ENCODE data around the gene USP3.

Gene USP3, protein sequence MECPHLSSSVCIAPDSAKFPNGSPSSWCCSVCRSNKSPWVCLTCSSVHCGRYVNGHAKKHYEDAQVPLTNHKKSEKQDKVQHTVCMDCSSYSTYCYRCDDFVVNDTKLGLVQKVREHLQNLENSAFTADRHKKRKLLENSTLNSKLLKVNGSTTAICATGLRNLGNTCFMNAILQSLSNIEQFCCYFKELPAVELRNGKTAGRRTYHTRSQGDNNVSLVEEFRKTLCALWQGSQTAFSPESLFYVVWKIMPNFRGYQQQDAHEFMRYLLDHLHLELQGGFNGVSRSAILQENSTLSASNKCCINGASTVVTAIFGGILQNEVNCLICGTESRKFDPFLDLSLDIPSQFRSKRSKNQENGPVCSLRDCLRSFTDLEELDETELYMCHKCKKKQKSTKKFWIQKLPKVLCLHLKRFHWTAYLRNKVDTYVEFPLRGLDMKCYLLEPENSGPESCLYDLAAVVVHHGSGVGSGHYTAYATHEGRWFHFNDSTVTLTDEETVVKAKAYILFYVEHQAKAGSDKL

DNA sequence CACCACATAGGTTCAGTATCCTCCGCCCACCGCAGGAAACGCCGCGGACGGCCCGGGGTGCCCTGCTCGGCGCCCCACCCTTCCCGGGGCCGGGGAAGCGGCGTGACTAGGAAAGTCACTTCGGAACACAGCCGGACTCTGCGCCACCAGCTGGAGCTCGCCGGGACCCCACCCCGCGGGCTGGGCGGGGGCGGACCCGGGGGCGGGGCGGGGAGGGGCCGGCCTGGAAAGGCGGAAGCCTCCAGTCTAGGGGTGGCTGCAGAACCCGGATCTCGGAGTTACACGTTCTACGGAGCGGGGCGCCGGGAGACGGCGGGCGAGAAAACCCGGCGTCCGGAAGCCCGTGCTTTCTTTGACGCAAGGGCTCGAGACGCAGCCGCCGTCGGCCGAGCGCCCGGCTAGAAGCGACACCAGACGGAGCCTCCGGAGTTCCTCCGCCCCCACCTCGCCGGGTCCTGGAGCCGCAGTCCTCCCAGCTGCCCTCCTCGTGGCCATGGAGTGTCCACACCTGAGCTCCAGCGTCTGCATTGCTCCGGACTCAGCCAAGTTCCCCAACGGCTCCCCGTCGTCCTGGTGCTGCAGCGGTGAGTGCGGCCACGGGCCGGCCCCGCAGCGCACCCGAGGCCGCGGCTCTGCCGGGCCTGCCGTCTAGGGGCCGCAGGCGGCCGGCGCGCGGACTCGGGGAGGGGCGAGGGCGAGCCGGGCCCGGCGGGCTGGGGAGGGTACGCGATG lies at the start of gene USP3:
Gene USP3 (plus strand): TSS at position 347 of the 732 bp plus-strand sequence. CDS start 147 bp downstream, at position 494.
- Mint-ChIP-seq H3K27ac (peak within 1 kb of the TSS; percentile 99), H3K4me1 (ENCODE audit: low read depth) (peaks cover 81% of the 10 kb centered on the region)

DNA sequence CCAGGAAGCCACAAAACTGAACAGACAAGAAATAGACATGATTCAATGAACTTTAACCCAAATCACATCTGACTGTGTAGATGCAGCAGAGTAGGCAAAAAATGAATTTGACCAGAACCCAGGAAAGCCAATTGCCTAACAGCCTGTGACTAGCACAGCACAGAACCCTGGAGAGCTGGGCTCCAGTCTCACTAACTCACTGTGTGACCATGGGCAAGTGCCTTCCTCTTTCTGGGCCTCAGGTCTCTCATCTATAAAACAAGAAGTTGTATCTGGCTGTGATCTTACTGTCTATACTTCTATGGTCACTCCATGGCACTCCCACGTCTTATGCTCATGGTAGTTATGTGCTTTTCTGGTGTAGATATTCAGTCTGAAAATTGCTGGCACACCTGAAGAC lies 48.1 kb upstream of the USP3 start:
- Mint-ChIP-seq H3K36me3 (ENCODE audit: low read depth) (no peaks in the 10 kb centered on the region), H3K4me1 (ENCODE audit: low read depth) (no peaks in the 10 kb centered on the region), H3K9me3 (no peaks in the 10 kb centered on the region), H3K27me3 (no peaks in the 10 kb centered on the region), H3K27ac (no peak overlapping the region), H3K4me3 (no peak overlapping the region)
- no peak for DNase-seq

More for the DNA sequence above, at the start of gene USP3:
- peak within 1 kb of the TSS; percentile 92 for H3K4me3 Mint-ChIP-seq
- peak; percentile 98 for DNase-seq
- no peaks in the 10 kb centered on the region for H3K27me3 Mint-ChIP-seq
- no peaks in the 10 kb centered on the region for H3K9me3 Mint-ChIP-seq
- peaks cover 16% of the 10 kb centered on the region for H3K36me3 Mint-ChIP-seq (ENCODE audit: low read depth)

DNA sequence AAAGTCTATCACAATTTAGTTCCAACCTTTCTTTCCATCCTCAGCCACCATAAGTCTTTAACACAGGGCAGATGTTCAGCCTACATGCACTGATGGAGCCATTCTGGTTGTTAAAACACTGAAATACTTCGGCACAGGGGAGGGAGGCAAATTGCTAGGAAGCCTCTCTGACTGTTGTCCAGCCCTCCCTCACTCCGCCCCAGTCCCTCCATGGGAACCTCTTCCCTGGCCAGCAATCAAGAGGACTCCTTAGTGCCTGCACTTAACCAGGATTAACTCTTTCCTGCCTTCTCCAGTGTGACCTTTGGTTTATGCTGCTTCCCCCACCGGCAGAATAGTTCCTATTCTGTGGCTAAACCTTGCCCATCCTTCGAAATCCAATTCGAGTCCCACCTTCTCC lies 47.0 kb upstream of the USP3 start:
- DNase-seq: no peak
- Mint-ChIP-seq H3K4me3 (no peak overlapping the region), H3K36me3 (ENCODE audit: low read depth) (no peaks in the 10 kb centered on the region), H3K4me1 (ENCODE audit: low read depth) (no peaks in the 10 kb centered on the region), H3K27ac (no peak overlapping the region), H3K27me3 (no peaks in the 10 kb centered on the region), H3K9me3 (no peaks in the 10 kb centered on the region)

DNA sequence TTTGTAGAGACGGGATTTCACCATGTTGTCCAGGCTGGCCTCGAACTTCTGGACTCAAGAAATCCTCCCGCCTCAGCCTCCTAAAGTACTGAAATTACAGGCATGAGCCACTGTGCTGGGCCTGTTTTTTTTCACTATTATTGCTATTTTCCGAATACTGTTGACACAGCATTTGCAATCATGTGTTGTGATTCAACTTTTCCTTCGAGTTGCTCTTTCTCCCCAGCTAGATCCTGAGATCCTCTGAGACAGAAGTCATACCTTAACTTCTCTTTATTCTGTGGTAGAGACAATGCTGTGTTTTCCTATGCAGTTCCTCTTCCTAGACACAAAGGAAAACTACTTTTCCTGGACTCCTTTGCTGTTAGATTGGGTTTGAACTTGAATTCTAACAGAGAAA lies 46.4 kb upstream of the USP3 start:
- no peak overlapping the region for H3K4me3 Mint-ChIP-seq
- no peak for DNase-seq
- H3K9me3 Mint-ChIP-seq: no peaks in the 10 kb centered on the region
- H3K27me3 Mint-ChIP-seq: no peaks in the 10 kb centered on the region
- no peaks in the 10 kb centered on the region for H3K4me1 Mint-ChIP-seq (ENCODE audit: low read depth)
- H3K36me3 Mint-ChIP-seq (ENCODE audit: low read depth): no peaks in the 10 kb centered on the region
- H3K27ac Mint-ChIP-seq: no peak overlapping the region

DNA sequence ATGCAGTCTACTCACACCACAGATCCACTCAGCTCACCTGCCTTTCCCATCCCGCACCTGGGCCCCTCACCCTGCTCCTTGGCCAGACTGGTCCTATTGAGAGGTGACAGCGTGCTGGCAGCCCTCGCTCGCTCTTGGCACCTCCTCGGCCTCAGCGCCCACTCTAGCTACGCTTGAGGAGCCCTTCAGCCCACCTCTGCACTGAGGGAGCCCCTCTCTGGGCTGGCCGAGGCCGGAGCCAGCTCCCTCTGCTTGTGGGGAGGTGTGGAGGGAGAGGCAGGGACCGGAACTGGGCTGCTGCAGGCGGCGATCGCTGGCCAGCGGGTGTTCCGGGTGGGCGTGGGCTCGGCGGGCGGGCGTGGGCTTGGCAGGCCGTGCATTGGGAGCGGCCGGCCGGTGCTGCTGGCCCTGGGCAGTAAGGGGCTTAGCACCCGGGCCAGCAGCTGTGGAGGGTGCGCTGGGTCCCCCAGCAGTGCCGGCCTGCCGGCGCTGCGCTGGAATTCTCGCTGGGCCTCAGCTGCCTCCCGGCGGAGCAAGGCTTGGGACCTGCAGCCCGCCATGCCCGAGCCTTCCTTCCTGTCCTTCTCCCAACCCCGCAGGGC lies 45.5 kb upstream of the USP3 start:
- no peaks in the 10 kb centered on the region for H3K4me1 Mint-ChIP-seq (ENCODE audit: low read depth)
- no peak overlapping the region for H3K4me3 Mint-ChIP-seq
- H3K27me3 Mint-ChIP-seq: no peaks in the 10 kb centered on the region
- no peaks in the 10 kb centered on the region for H3K9me3 Mint-ChIP-seq
- H3K27ac Mint-ChIP-seq: no peak overlapping the region
- H3K36me3 Mint-ChIP-seq (ENCODE audit: low read depth): no peaks in the 10 kb centered on the region
- DNase-seq: no peak

DNA sequence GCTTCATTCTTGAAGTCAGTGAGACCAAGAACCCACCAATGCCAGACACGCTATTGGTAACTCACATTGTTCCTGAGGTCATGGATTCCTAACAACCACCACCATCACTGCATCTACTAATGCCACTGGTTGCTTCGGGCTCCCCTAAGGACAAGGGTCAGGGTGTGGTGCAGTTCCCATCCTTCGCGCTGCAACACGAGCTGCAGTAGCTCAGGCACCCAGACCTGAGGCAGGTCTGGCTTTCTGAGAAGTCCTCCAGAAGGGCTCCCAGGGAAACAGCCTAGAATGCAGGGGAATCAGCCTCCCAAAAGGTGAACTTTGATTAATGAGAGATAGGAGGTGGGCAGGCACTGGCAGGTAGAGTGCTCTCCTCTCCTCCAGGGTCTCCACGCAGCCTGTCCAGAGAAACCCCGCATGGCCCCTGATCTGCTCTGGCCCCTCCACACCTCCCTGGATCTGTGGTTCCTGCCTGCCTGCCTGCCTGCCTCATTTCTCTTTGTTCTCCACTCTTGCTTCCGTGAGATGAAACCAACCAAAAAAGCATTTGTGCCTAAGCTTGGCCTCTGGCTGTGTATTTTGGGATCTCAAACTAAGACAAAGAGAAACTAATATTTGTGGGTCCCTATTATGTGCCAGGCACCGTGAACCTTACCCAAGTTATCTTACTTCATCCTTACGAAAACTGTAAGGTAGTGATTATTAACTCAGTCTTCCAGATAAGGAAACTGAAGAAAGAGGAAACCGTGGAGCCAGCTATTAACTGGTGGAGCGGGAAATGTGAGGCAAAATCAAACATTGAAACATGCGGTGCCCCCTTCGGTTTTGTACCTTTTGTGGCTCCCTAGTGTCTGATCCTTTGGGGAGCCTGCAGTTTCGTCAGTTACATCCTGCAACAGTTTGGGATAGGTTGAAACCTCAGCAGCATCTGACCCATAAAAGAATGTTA lies 43.9 kb upstream of the USP3 start:
- H3K27ac Mint-ChIP-seq: no peak overlapping the region
- H3K4me3 Mint-ChIP-seq: no peak overlapping the region
- H3K36me3 Mint-ChIP-seq (ENCODE audit: low read depth): no peaks in the 10 kb centered on the region
- no peaks in the 10 kb centered on the region for H3K4me1 Mint-ChIP-seq (ENCODE audit: low read depth)
- no peaks in the 10 kb centered on the region for H3K27me3 Mint-ChIP-seq
- DNase-seq: no peak
- H3K9me3 Mint-ChIP-seq: no peaks in the 10 kb centered on the region

DNA sequence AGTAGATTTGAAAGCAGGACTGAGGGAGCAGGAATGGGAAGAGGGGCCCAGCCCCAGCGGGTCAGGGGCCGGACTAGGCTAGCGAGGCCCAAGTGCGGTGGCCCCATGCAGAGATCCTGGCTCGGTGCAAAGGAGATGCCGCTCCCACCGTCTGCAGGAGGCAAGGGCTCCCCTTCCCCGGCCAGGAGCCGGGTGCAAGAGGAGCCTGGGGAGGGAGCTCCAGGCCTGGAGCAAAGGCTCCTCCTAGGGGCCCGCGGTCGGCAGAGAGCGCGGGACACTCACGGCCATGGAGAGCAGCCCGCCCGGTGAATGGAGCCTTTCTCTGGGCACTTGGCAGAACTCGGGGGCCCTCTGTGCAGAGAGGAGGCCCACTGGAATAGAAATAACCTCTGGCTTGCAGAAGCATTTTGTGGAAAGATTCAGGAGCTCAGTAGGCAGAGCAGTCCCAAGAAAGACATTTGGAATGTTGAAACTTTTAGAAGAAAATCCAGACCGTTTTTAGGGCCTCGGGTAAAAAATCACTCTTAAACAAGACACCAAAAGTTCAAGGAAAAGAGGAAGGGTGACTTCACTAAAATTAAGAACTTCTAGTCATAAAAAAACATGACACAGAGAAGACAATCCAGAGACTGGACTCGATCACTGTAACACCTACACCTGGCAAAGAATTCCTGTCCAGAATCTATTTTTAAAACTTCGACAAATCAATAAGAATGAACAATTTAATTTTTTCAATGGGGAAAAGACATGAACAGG lies 43.0 kb upstream of the USP3 start:
- Mint-ChIP-seq H3K27ac (no peak overlapping the region), H3K4me3 (no peak overlapping the region), H3K27me3 (no peaks in the 10 kb centered on the region), H3K4me1 (ENCODE audit: low read depth) (peaks cover 2% of the 10 kb centered on the region), H3K9me3 (no peaks in the 10 kb centered on the region), H3K36me3 (ENCODE audit: low read depth) (no peaks in the 10 kb centered on the region)
- no peak for DNase-seq

DNA sequence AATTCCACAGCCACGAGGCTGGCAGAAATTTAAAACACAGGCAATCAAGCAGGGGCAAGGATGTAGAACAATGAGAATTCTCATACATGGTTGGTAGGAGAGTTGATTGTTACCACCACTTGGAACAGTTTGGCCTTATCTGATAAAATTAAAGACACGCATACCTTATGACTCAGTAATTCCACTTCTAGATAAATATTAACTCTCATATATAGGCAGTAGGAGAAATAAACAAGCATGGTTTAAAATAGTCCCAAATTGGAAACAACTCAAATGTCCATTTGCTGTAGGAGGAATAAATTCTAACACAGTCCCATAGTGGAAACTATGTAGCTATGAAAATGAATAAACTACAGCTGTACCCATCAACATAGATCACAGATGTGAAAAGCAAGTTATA lies 42.3 kb upstream of the USP3 start:
- H3K27me3 Mint-ChIP-seq: no peaks in the 10 kb centered on the region
- H3K36me3 Mint-ChIP-seq (ENCODE audit: low read depth): no peaks in the 10 kb centered on the region
- H3K4me1 Mint-ChIP-seq (ENCODE audit: low read depth): peaks cover 9% of the 10 kb centered on the region
- DNase-seq: no peak
- no peak overlapping the region for H3K4me3 Mint-ChIP-seq
- H3K9me3 Mint-ChIP-seq: no peaks in the 10 kb centered on the region
- H3K27ac Mint-ChIP-seq: no peak overlapping the region

DNA sequence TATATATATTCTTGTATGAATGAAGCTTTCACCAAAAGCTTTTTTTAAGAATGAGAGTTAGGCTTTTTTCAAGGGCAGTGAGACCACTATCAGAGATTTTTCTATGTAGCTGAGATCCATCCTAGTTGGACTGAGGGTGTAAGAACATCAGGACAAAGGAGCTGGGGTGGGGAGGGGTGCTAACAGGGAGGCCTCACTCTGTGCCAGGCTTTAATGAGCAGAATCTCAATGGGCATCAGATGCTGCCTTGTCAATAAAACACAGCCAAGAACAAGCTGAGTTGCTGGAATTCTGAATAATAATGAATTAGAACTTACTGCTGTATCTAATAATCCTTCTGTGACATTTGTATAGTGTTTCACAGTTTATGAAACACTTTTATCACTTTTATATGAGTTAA lies 41.4 kb upstream of the USP3 start:
- H3K4me1 Mint-ChIP-seq (ENCODE audit: low read depth): peaks cover 12% of the 10 kb centered on the region
- no peak overlapping the region for H3K27ac Mint-ChIP-seq
- H3K9me3 Mint-ChIP-seq: no peaks in the 10 kb centered on the region
- H3K27me3 Mint-ChIP-seq: no peaks in the 10 kb centered on the region
- DNase-seq: no peak
- no peaks in the 10 kb centered on the region for H3K36me3 Mint-ChIP-seq (ENCODE audit: low read depth)
- no peak overlapping the region for H3K4me3 Mint-ChIP-seq

DNA sequence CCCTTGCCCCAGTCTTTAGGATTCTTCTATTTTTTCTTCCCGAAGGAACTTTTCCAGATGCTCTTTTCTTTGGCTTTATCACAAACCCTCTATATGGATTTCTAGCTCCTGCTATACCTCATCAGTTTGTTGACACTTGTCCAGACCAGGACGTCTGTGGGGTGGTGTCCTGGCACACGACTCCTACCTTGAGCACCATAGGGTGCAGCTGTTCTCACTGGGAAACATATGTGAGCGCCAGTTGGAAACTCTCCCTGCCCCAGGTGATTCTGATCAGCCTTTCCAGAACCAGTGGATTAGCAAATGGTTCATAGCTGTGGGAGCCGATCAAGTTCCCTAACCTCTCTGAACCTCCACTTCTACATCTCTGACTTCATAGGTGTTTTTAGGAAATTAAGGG lies 40.6 kb upstream of the USP3 start:
- Mint-ChIP-seq H3K27ac (no peak overlapping the region), H3K9me3 (no peaks in the 10 kb centered on the region), H3K27me3 (no peaks in the 10 kb centered on the region), H3K4me3 (no peak overlapping the region), H3K36me3 (ENCODE audit: low read depth) (no peaks in the 10 kb centered on the region), H3K4me1 (ENCODE audit: low read depth) (peaks cover 18% of the 10 kb centered on the region)
- DNase-seq: no peak

DNA sequence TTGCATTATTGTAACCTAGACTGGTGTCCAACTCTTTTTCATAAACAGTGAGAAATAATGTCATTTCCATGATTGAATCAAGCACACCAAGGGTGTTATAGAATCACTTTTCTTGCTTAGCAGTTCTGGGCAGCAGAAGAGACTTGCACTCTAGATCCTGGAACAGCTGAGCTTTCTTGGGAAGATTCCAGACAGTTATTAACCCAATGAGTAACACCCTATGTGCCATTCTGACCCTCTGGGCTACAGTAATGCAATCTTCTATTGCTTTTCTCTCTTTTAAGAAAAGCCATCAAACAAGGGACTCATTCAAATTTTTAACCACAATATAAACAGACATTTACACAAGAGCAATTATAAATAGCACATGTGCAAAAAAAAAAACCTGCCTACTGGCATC lies 39.3 kb upstream of the USP3 start:
- H3K36me3 Mint-ChIP-seq (ENCODE audit: low read depth): no peaks in the 10 kb centered on the region
- H3K4me3 Mint-ChIP-seq: no peak overlapping the region
- H3K9me3 Mint-ChIP-seq: no peaks in the 10 kb centered on the region
- H3K27me3 Mint-ChIP-seq: no peaks in the 10 kb centered on the region
- peaks cover 29% of the 10 kb centered on the region for H3K4me1 Mint-ChIP-seq (ENCODE audit: low read depth)
- H3K27ac Mint-ChIP-seq: no peak overlapping the region
- DNase-seq: no peak

DNA sequence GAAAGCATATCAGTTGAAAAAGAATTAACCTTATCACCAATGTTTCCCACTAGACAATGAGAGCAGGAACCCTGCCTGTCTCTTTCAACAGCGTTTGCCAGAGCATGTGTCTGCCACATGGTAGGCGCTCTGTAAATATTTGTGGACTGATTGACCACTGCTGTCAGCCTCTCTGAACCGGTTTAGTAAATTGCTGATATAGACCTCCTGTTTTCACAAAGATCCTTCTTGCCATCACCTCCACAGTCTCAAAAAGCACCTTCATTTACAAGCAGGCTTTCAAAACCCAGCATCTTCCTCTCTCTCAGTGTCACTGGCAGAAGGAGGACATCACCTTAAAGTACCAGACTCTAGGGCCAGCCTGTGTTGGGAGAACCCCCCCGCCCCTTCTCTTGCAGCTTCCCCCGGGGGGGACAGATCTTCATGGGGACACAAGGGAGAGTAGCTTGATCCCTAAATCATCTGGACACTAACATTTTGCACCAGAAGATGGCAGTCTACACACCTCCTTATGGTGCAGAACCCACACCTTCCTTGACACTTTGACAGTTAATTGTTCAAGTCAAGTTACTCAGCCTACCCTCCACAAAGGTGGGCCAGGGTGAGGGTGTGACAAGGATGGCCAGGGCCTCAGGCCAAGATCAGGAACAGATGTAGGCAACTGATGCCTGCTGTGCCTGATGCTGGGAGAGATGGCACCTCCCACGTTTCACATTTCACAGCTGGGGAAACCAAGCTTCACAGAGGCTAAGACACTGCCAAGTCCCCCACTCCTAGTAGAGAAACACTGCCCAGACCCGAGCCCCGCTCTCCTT lies 37.8 kb upstream of the USP3 start:
- no peaks in the 10 kb centered on the region for H3K36me3 Mint-ChIP-seq (ENCODE audit: low read depth)
- DNase-seq: peak; percentile 65
- no peaks in the 10 kb centered on the region for H3K27me3 Mint-ChIP-seq
- H3K9me3 Mint-ChIP-seq: no peaks in the 10 kb centered on the region
- H3K27ac Mint-ChIP-seq: no peak overlapping the region
- H3K4me1 Mint-ChIP-seq (ENCODE audit: low read depth): peaks cover 32% of the 10 kb centered on the region
- no peak overlapping the region for H3K4me3 Mint-ChIP-seq

DNA sequence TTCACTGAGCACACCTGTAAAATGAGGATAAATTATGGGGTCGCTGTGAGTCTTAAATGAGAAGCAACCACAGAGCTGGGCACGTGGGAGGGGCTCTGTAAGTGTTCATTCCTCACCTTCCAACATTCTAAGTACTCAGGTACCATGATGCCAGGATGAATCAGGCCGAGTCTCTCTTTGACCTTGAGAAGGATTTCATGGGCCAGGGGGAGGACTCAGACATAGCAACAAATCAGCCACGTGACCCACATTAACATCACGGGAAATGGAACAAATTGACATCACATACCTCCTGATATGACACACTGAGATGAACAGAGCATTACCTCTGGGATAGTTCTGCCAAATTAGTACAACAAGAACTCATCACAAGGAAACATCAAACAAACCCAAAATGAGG lies 35.2 kb upstream of the USP3 start:
- H3K27ac Mint-ChIP-seq: peak overlapping the region; percentile 73
- H3K36me3 Mint-ChIP-seq (ENCODE audit: low read depth): no peaks in the 10 kb centered on the region
- no peaks in the 10 kb centered on the region for H3K9me3 Mint-ChIP-seq
- H3K4me1 Mint-ChIP-seq (ENCODE audit: low read depth): peaks cover 49% of the 10 kb centered on the region
- no peak overlapping the region for H3K4me3 Mint-ChIP-seq
- H3K27me3 Mint-ChIP-seq: no peaks in the 10 kb centered on the region
- no peak for DNase-seq
